Keratinocyte (primary cell): ENCODE results near the gene BICDL2. TPM values are rescaled to one million over a fixed set of nuclear protein-coding genes. Genes with fewer than 3 reads are reported as not detected.
A peak's percentile ranks its signal among the peaks of the same experiment; 100 is the strongest.

ENCODE experiments used
- DNase-seq: peaks from one replicate; pipeline ENCODE4 v3.0.0-alpha.2; 2011; ENCODE audit warnings: low read depth, missing footprints, low spot score
- FAIRE-seq: peaks from 2 replicates; lab custom pipeline; 2011; peaks lifted over from hg19 to GRCh38; lab: Jason Lieb, UNC
- H2AFZ ChIP-seq: 2 replicates; pipeline ENCODE4 v1.6.0; 2012; ENCODE audit warnings: low read length, control low read depth, inconsistent platforms; ENCODE audit not compliant: control insufficient read depth
- H3K27ac ChIP-seq: 2 replicates; pipeline ENCODE4 v1.5.1; 2011; ENCODE audit warnings: low read length; ENCODE audit not compliant: control insufficient read depth, insufficient read depth
- H3K27me3 ChIP-seq: 3 replicates; pipeline ENCODE4 v1.6.0; 2011; ENCODE audit warnings: low read length; ENCODE audit not compliant: control insufficient read depth, insufficient read depth; ENCODE audit errors: extremely low read depth
- H3K36me3 ChIP-seq, 2 experiments: 2 replicates in 1 of 2; 3 replicates in 1 of 2; pipeline ENCODE4 v1.5.1; 2011; ENCODE audit warnings: low read length in 2 of 2, mild to moderate bottlenecking in 1 of 2; ENCODE audit not compliant: control insufficient read depth in 2 of 2, insufficient read depth in 2 of 2; ENCODE audit errors: extremely low read depth in 1 of 2
- H3K4me1 ChIP-seq: 3 replicates; pipeline ENCODE4 v1.5.1; 2011; ENCODE audit warnings: low read length; ENCODE audit not compliant: control insufficient read depth, insufficient read depth; ENCODE audit errors: extremely low read depth
- H3K4me2 ChIP-seq: 3 replicates; pipeline ENCODE4 v1.6.0; 2011; ENCODE audit warnings: low read depth, low read length; ENCODE audit not compliant: control insufficient read depth, insufficient read depth; ENCODE audit errors: extremely low read depth
- H3K4me3 ChIP-seq, 3 experiments: fragments of 200-600 bp in 1 of 3; sonication (generic) in 1 of 3; 2 replicates in 2 of 3; 3 replicates in 1 of 3; pipeline ENCODE4 v1.5.1; 2011 to 2016; ENCODE audit warnings: low read length in 3 of 3, mild to moderate bottlenecking in 3 of 3, control low read depth in 2 of 3, inconsistent platforms in 1 of 3, low read depth in 1 of 3, mixed read lengths in 1 of 3, mixed run types in 1 of 3, moderate library complexity in 1 of 3; ENCODE audit not compliant: control insufficient read depth in 2 of 3, insufficient read depth in 2 of 3; ENCODE audit errors: extremely low read depth in 1 of 3
- H3K79me2 ChIP-seq: 2 replicates; pipeline ENCODE4 v1.6.0; 2012; ENCODE audit warnings: low read length; ENCODE audit not compliant: control insufficient read depth, insufficient read depth
- H3K9ac ChIP-seq: 3 replicates; pipeline ENCODE4 v1.6.0; 2011; ENCODE audit warnings: low read length; ENCODE audit not compliant: control insufficient read depth, insufficient read depth; ENCODE audit errors: extremely low read depth
- H3K9me1 ChIP-seq: 3 replicates; pipeline ENCODE4 v1.6.0; 2011; ENCODE audit warnings: low read length; ENCODE audit not compliant: control insufficient read depth, insufficient read depth; ENCODE audit errors: extremely low read depth
- H3K9me3 ChIP-seq: 2 replicates; pipeline ENCODE4 v1.5.1; 2012; ENCODE audit warnings: low read depth, low read length; ENCODE audit not compliant: control insufficient read depth
- H4K20me1 ChIP-seq: 3 replicates; pipeline ENCODE4 v1.6.0; 2011; ENCODE audit warnings: low read length; ENCODE audit not compliant: control insufficient read depth, insufficient read depth; ENCODE audit errors: extremely low read depth
- CTCF ChIP-seq, 3 experiments: IDR thresholded peaks in 1 of 3; conservative IDR thresholded peaks in 1 of 3; optimal IDR thresholded peaks in 1 of 3; 2 replicates in 2 of 3; 3 replicates in 1 of 3; pipeline versions ENCODE3 to v1.5.1; 2011; ENCODE audit warnings: low read length in 3 of 3, mild to moderate bottlenecking in 3 of 3, moderate library complexity in 2 of 3, control low read depth in 1 of 3, inconsistent platforms in 1 of 3; ENCODE audit not compliant: insufficient read depth in 2 of 3; ENCODE audit errors: extremely low read depth in 1 of 3
- EZH2 ChIP-seq: IDR thresholded peaks from one replicate; pipeline ENCODE4 v1.6.1; 2012; ENCODE audit warnings: inconsistent platforms, mild to moderate bottlenecking, low read length, moderate library complexity
- dilution Hi-C: fragments of 300-500 bp; cut with MboI; formaldehyde crosslinking; loops from one replicate; pipeline ENCODE4 v1.7.0; 2020; ENCODE audit warnings: low sequenced_read_pairs; ENCODE audit not compliant: extremely low pct_ligation_motif_present
- polyA plus RNA-seq, 5 experiments: library from polyadenylated mRNA; depleted of rRNA in 3 of 5; stranded (reverse) in 3 of 5; stranded (forward) in 1 of 5; unstranded in 1 of 5; fragments of >200 nt; gene quantifications; 1 replicate in 1 of 5; 2 replicates in 3 of 5; 3 replicates in 1 of 5; pipeline versions ENCODE4 v1.2.1 to v1.2.3, GENCODE V29; 2011 to 2012; ENCODE audit warnings: missing spikeins in 2 of 5, low read depth in 1 of 5, low replicate concordance in 1 of 5

BICDL2 gene
- polyA plus RNA-seq, 1 donor (not counting 4 experiments of a cell fraction or from before 2014, with no cell fraction given) = 1.3 TPM

- Histone ChIP-seq H3K27ac (peak overlapping the region; percentile 47), H3K79me2 (no peaks in the 10 kb centered on the region), H3K36me3 (peaks cover 0 to 1% of the 10 kb centered on the region in 2 experiments), H4K20me1 (no peaks in the 10 kb centered on the region), H3K27me3 (no peaks in the 10 kb centered on the region), H3K4me1 (peaks cover 8% of the 10 kb centered on the region), H3K9ac (peak overlapping the region; percentile 80), H3K9me1 (no peaks in the 10 kb centered on the region), H3K9me3 (no peaks in the 10 kb centered on the region), H2AFZ (peak overlapping the region; percentile 86), H3K4me2 (peak overlapping the region; percentile 82), H3K4me3 (peak overlapping the region; percentile 72 to 97 (median 81))
- no peak for TF ChIP-seq EZH2
- peak; percentile 44 to 87 (median 69) for TF ChIP-seq CTCF (optimal IDR thresholded peaks at IDR 0.05 in 1 of 3, IDR thresholded peaks at IDR 0.05 in 1 of 3, conservative IDR thresholded peaks at IDR 0.05 in 1 of 3; ENCODE audit: extremely low read depth in 1 of 3, insufficient read depth in 2 of 3, low read length in 3 of 3)
- dilution Hi-C loops = no loop called here
- no peak for FAIRE-seq
- no peak for DNase-seq
Observed at GRCh38 chr16:3059041-3059722, 22.4 kb upstream of the BICDL2 start.

- H3K36me3 ChIP-seq = peaks cover 0 to 6% of the 10 kb centered on the region in 2 experiments
- H3K27me3 ChIP-seq = no peaks in the 10 kb centered on the region
- FAIRE-seq (no peak), DNase-seq (no peak)
- H4K20me1 ChIP-seq = no peaks in the 10 kb centered on the region
- no peaks in the 10 kb centered on the region for H3K9me1 ChIP-seq
- H3K4me1 ChIP-seq = peaks cover 8% of the 10 kb centered on the region
- TF ChIP-seq EZH2 (no peak), CTCF (optimal IDR thresholded peaks at IDR 0.05 in 1 of 3, IDR thresholded peaks at IDR 0.05 in 1 of 3, conservative IDR thresholded peaks at IDR 0.05 in 1 of 3; ENCODE audit: extremely low read depth in 1 of 3, insufficient read depth in 2 of 3, low read length in 3 of 3) (peak in 2 of 3 experiments; percentile 41 to 69)
- H3K9me3 ChIP-seq = no peaks in the 10 kb centered on the region
- dilution Hi-C loops = no loop called here
- H3K27ac ChIP-seq = no peak overlapping the region
- peak overlapping the region; percentile 77 for H2AFZ ChIP-seq
- peak overlapping the region; percentile 82 for H3K4me2 ChIP-seq
- peak overlapping the region; percentile 72 to 97 (median 81) for H3K4me3 ChIP-seq
- peak overlapping the region; percentile 80 for H3K9ac ChIP-seq
- no peaks in the 10 kb centered on the region for H3K79me2 ChIP-seq
Observed at GRCh38 chr16:3058139-3059030, 21.6 kb upstream of the BICDL2 start.
